Stomach (tissue), 9 donors: ENCODE measurements around the gene GPN2. TPM values are rescaled to one million over a fixed set of nuclear protein-coding genes. Genes with fewer than 3 reads are reported as not detected.

Source experiments
- DNase-seq, 2 donors: peaks; one replicate each; pipeline versions ENCODE4 v3.0.0 to v3.0.0-alpha.2; 2013 to 2019
- H3K27ac ChIP-seq, 5 donors: fragments of 200-600 bp in 4 of 5; sonication (generic) in 4 of 5; one replicate each; pipeline ENCODE4 v1.5.1; 2013 to 2019; ENCODE audit warnings: mild to moderate bottlenecking in 1 of 5, moderate library complexity in 1 of 5
- H3K27me3 ChIP-seq, 3 donors: fragments of 200-600 bp; sonication (generic); one replicate each; pipeline ENCODE4 v1.5.1; 2017 to 2019; ENCODE audit warnings: mixed run types in 1 of 3
- H3K36me3 ChIP-seq, 4 donors: fragments of 200-600 bp; sonication (generic); 1 replicate in 3 of 4; 2 replicates in 1 of 4; pipeline ENCODE4 v1.5.1; 2016 to 2019
- H3K4me1 ChIP-seq, 4 donors: fragments of 200-600 bp; sonication (generic); one replicate each; pipeline ENCODE4 v1.5.1; 2016 to 2019
- H3K4me3 ChIP-seq, 4 donors: fragments of 200-600 bp; sonication (generic) in 3 of 4; one replicate each; pipeline ENCODE4 v1.5.1; 2016 to 2019; ENCODE audit warnings: mild to moderate bottlenecking in 1 of 4
- H3K9me3 ChIP-seq, 4 donors: fragments of 200-600 bp; sonication (generic); one replicate each; pipeline ENCODE4 v1.5.1; 2016 to 2019
- CTCF ChIP-seq, 7 experiments: fragments of 450-650 bp in 4 of 7; fragments of 200-600 bp in 3 of 7; sonication (generic) in 3 of 7; IDR thresholded peaks; one replicate each; pipeline ENCODE4 v1.5.1; 2016 to 2019; ENCODE audit warnings: antibody characterized with exemption in 7 of 7, control low read depth in 2 of 7, mild to moderate bottlenecking in 1 of 7
- EP300 ChIP-seq: sonication (generic); formaldehyde crosslinking; IDR thresholded peaks from one replicate; pipeline ENCODE4 v1.6.1; 2017; ENCODE audit warnings: antibody characterized with exemption
- POLR2A ChIP-seq, 4 donors: fragments of 450-650 bp; IDR thresholded peaks; one replicate each; pipeline ENCODE4 v1.6.1; 2016; ENCODE audit warnings: antibody characterized with exemption in 4 of 4, control low read depth in 2 of 4, mild to moderate bottlenecking in 1 of 4, moderate library complexity in 1 of 4
- POLR2AphosphoS5 ChIP-seq, 3 donors: sonication (generic); formaldehyde crosslinking; IDR thresholded peaks; one replicate each; pipeline ENCODE4 v1.6.1; 2016; ENCODE audit warnings: antibody characterized with exemption in 3 of 3
- WGBS, 5 donors: extraction: QIAGEN DNeasy Blood & Tissue Kit in 3 of 5; methylation state at CpG; one replicate each; pipeline versions ENCODE4 v1.1.5 to v1.1.7; 2013 to 2018; 5-methylcytosine and 5-hydroxymethylcytosine counted together
- intact Hi-C: fragments of 100-400 bp; cut with DNase I; formaldehyde crosslinking; loops from one replicate; pipeline ENCODE4 v1.15.1; 2023; ENCODE audit warnings: low total_unique reads
- polyA plus RNA-seq, 3 donors: library from polyadenylated mRNA; stranded (reverse); fragments of 200-250 nt; gene quantifications; one replicate each; pipeline ENCODE4 v1.2.3, GENCODE V29; 2013
- total RNA-seq, 5 donors: library from RNA; depleted of rRNA; stranded (reverse); fragments of >200 nt; gene quantifications; one replicate each; pipeline versions ENCODE4 v1.1.0 to v1.2.3, GENCODE V29; 2014 to 2016
- donor health status: healthy with polysubstance abuse.
- donor health status: Bipolar disorder and iron deficiency.
- donor health status: healthy.

GPN2 gene
- total and polyA plus RNA-seq, 8 donors: 5.4 to 66.3 (median 12.3) TPM

- H3K27me3 ChIP-seq: no peaks in the 10 kb centered on the region
- DNase-seq: no peak
- H3K9me3 ChIP-seq: no peaks in the 10 kb centered on the region
- H3K27ac ChIP-seq: peak overlapping the region; percentile 74 to 99 (median 96)
- intact Hi-C loops: no loop called here
- peaks cover 16 to 36% (median 26%) of the 10 kb centered on the region in 4 donors for H3K4me1 ChIP-seq
- TF ChIP-seq POLR2AphosphoS5 (IDR thresholded peaks at IDR 0.05) (no peak), EP300 (no peak), CTCF (IDR thresholded peaks at IDR 0.05) (no peak), POLR2A (IDR thresholded peaks at IDR 0.05) (no peak)
- WGBS, 5 donors: 82 to 91% (median 89%) methylated on average over 7 of the region's 7 CpGs
- H3K36me3 ChIP-seq: peaks cover 0 to 16% (median 13%) of the 10 kb centered on the region in 4 donors
- H3K4me3 ChIP-seq: no peak overlapping the region
Measured at GRCh38 chr1:26861889-26862378, 28.1 kb downstream of the GPN2 start.

- no peak for TF ChIP-seq POLR2A (IDR thresholded peaks at IDR 0.05)
- no peak for TF ChIP-seq POLR2AphosphoS5 (IDR thresholded peaks at IDR 0.05)
- TF ChIP-seq CTCF (IDR thresholded peaks at IDR 0.05): no peak
- TF ChIP-seq EP300: no peak
- H3K27ac ChIP-seq: peak overlapping the region in 1 of 5 donors; percentile 92
- H3K36me3 ChIP-seq: peaks cover 0 to 22% (median 19%) of the 10 kb centered on the region in 4 donors
- H3K27me3 ChIP-seq: no peaks in the 10 kb centered on the region
- no peaks in the 10 kb centered on the region for H3K9me3 ChIP-seq
- H3K4me3 ChIP-seq: no peak overlapping the region
- 47 to 70% (median 49%) methylated on average over 5 of the region's 5 CpGs for WGBS, 5 donors
- intact Hi-C loops: no loop called here
- DNase-seq: no peak
- peaks cover 16 to 36% (median 26%) of the 10 kb centered on the region in 4 donors for H3K4me1 ChIP-seq
Measured at GRCh38 chr1:26861286-26861701, 28.8 kb downstream of the GPN2 start.

GRCh38 chr1:26858891-26859640, 31.0 kb downstream of the GPN2 start:
- WGBS, 5 donors: 87 to 96% (median 89%) methylated on average over 7 of the region's 7 CpGs
- Histone ChIP-seq H3K36me3 (peaks cover 6 to 44% (median 41%) of the 10 kb centered on the region in 4 donors), H3K4me3 (no peak overlapping the region), H3K9me3 (no peaks in the 10 kb centered on the region), H3K4me1 (peaks cover 6 to 38% (median 9%) of the 10 kb centered on the region in 4 donors), H3K27ac (no peak overlapping the region), H3K27me3 (no peaks in the 10 kb centered on the region)
- intact Hi-C loops: no loop called here
- no peak for DNase-seq
- TF ChIP-seq CTCF (IDR thresholded peaks at IDR 0.05) (no peak), POLR2A (IDR thresholded peaks at IDR 0.05) (no peak), POLR2AphosphoS5 (IDR thresholded peaks at IDR 0.05) (no peak), EP300 (no peak)

- TF ChIP-seq POLR2AphosphoS5 (IDR thresholded peaks at IDR 0.05) (no peak), POLR2A (IDR thresholded peaks at IDR 0.05) (no peak), EP300 (no peak), CTCF (IDR thresholded peaks at IDR 0.05) (no peak)
- WGBS, 5 donors: 78 to 95% (median 92%) methylated on average over 4 of the region's 4 CpGs
- Histone ChIP-seq H3K27me3 (no peaks in the 10 kb centered on the region), H3K9me3 (no peaks in the 10 kb centered on the region), H3K27ac (no peak overlapping the region), H3K4me1 (peaks cover 0 to 34% (median 2%) of the 10 kb centered on the region in 4 donors), H3K4me3 (no peak overlapping the region), H3K36me3 (peaks cover 11 to 53% (median 51%) of the 10 kb centered on the region in 4 donors)
- intact Hi-C loops: no loop called here
- no peak for DNase-seq
Measured at GRCh38 chr1:26858160-26858559, 31.9 kb downstream of the GPN2 start.
